Measurements from ENCODE around the gene RAB11FIP2.

The RAB11FIP2 gene

GRCh38 chr10:118035354-118036005 is 11.3 kb downstream of the RAB11FIP2 start:
- in situ Hi-C loops (cut with MboI; ENCODE audit: low sequenced_read_pairs) = no loop called here

- in situ Hi-C loops (cut with MboI; ENCODE audit: low sequenced_read_pairs) = no loop called here
Observed at GRCh38 chr10:118034791-118035261, 11.9 kb downstream of the RAB11FIP2 start.

- in situ Hi-C loops (cut with MboI; ENCODE audit: low sequenced_read_pairs) = no loop called here
Observed at GRCh38 chr10:118033905-118034304, 12.8 kb downstream of the RAB11FIP2 start.

- in situ Hi-C loops (cut with MboI; ENCODE audit: low sequenced_read_pairs) = no loop called here
Observed at GRCh38 chr10:118032564-118032963, 14.2 kb downstream of the RAB11FIP2 start.

- in situ Hi-C loops (cut with MboI; ENCODE audit: low sequenced_read_pairs) = no loop called here
Observed at GRCh38 chr10:118031351-118032075, 15.2 kb downstream of the RAB11FIP2 start.

- in situ Hi-C loops (cut with MboI; ENCODE audit: low sequenced_read_pairs) = no loop called here
Observed at GRCh38 chr10:118028619-118029018, 18.1 kb downstream of the RAB11FIP2 start.

- in situ Hi-C loops (cut with MboI; ENCODE audit: low sequenced_read_pairs) = no loop called here
Observed at GRCh38 chr10:118027397-118027796, 19.3 kb downstream of the RAB11FIP2 start.

GRCh38 chr10:118026936-118027335 is 19.8 kb downstream of the RAB11FIP2 start:
- in situ Hi-C loops (cut with MboI; ENCODE audit: low sequenced_read_pairs) = no loop called here

GRCh38 chr10:118020365-118020764 is 26.4 kb downstream of the RAB11FIP2 start:
- in situ Hi-C loops (cut with MboI; ENCODE audit: low sequenced_read_pairs) = no loop called here

GRCh38 chr10:118017850-118018249 is 28.9 kb downstream of the RAB11FIP2 start:
- in situ Hi-C loops (cut with MboI; ENCODE audit: low sequenced_read_pairs) = no loop called here

- in situ Hi-C loops (cut with MboI; ENCODE audit: low sequenced_read_pairs) = no loop called here
Observed at GRCh38 chr10:118017071-118017740, 29.5 kb downstream of the RAB11FIP2 start.

GRCh38 chr10:118012952-118013525 is 33.7 kb downstream of the RAB11FIP2 start:
- in situ Hi-C loops (cut with MboI; ENCODE audit: low sequenced_read_pairs) = no loop called here

GRCh38 chr10:118007773-118008172 is 39.0 kb downstream of the RAB11FIP2 start:
- in situ Hi-C loops (cut with MboI; ENCODE audit: low sequenced_read_pairs) = no loop called here

GRCh38 chr10:118003126-118003525 is 43.6 kb downstream of the RAB11FIP2 start:
- in situ Hi-C loops (cut with MboI; ENCODE audit: low sequenced_read_pairs) = no loop called here

GRCh38 chr10:118002581-118002980 is 44.2 kb downstream of the RAB11FIP2 start:
- in situ Hi-C loops (cut with MboI; ENCODE audit: low sequenced_read_pairs) = no loop called here

- in situ Hi-C loops (cut with MboI; ENCODE audit: low sequenced_read_pairs) = no loop called here
Observed at GRCh38 chr10:117997673-117998072, 49.1 kb downstream of the RAB11FIP2 start.

GRCh38 chr10:117996709-117997108 is 50.0 kb downstream of the RAB11FIP2 start:
- in situ Hi-C loops (cut with MboI; ENCODE audit: low sequenced_read_pairs) = no loop called here

GRCh38 chr10:117994771-117995170 is 52.0 kb downstream of the RAB11FIP2 start:
- in situ Hi-C loops (cut with MboI; ENCODE audit: low sequenced_read_pairs) = no loop called here

GRCh38 chr10:117993166-117993565 is 53.6 kb downstream of the RAB11FIP2 start:
- in situ Hi-C loops (cut with MboI; ENCODE audit: low sequenced_read_pairs) = no loop called here

- in situ Hi-C loops (cut with MboI; ENCODE audit: low sequenced_read_pairs) = no loop called here
Observed at GRCh38 chr10:117991701-117992100, 55.0 kb downstream of the RAB11FIP2 start.

- in situ Hi-C loops (cut with MboI; ENCODE audit: low sequenced_read_pairs) = no loop called here
Observed at GRCh38 chr10:117989962-117990361, 56.8 kb downstream of the RAB11FIP2 start.
